Activated CD4-positive, alpha-beta T cell treated with anti-CD3 and anti-CD28 coated beads, Interleukin-2, amount 50 U/mL, for 16 hours (primary cell): ENCODE data around the gene RNF220.
"Not testable (repeated sequence)": the region's sequence is repeated elsewhere in the genome, so short reads cannot be mapped to it uniquely, and the experiment has no call there.

ENCODE experiments used
- DNase-seq: peaks from one replicate; pipeline ENCODE4 v3.0.0-alpha.2; 2020

The RNF220 gene

DNA sequence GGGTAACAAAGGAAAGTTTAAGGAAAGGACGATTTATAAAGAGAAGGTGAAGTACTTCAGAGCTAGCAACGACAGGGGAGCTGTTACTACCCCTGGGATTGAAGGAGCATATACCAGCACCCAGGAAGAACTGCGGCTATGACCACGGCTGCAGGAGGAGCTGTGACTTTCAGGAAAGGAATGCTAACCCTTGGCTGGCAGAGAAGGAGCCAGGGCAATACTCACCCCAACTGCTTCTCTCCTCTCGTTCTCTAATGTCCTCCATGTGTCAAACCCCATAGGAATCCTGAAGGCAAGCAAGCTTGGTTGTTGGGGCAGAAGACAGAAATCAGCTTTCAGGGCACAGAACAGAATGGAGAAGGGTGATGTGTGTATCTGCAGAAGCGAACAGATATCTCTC, 148.7 kb downstream of the RNF220 start:
- DNase-seq = no peak

DNA sequence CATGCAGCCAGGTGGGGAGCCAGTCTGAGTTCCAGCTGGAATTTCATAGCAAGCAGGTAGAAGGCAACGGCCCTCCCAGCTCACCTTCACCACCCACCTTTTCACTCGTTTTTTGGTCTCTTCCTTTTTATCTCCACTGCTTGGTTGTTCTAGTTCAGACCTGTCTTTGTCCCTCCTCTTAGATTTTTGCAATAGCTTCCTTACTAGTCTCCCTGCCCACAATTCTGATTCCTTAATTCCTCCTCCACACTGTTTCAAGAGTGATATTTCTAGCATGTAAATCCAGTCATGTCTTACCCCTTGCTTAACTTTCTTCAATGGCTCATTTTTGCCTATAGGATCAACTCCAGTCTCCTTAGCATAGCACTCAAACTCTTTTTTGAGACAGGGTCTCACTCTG, 149.7 kb downstream of the RNF220 start:
- DNase-seq = no peak

DNA sequence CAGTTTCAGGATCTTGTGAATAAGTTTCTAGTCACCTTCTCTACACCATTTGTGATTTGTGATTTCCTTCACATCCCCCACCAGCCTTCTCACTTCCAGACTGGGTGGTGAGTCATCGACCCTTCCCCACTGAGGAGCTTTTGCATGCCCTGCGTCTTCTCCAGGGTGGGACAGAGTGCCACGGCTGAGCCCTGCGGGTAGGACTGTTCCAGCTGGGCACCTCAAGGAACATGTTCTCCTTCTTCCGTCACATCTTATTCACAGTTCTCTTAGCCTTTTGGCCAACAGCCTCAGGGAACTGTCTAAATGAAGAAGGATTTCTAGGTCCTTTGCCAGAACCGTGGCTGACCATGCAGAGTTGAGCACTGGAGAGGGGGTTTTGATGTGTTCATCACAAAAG, 152.7 kb downstream of the RNF220 start:
- DNase-seq = no peak

DNA sequence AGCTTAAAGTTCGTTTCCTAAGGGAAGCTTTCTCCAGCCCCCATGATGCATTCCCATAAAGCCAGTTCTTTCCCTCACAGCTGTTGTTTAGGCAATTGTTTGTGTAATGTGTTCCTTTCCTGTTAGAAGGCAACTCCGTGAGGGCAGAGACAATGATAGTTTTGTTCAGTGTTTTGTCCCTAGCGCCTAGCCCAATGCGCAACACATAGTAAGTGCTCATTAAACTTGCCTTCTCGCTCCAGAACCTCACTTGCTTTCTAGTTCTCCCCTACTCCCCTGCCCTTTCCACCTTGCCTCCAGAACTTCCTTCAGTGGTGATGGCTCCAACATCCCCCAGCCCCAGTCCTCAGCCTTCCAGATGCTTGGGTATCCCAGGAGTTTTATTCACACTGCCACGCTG, 153.8 kb downstream of the RNF220 start:
- DNase-seq = no peak

DNA sequence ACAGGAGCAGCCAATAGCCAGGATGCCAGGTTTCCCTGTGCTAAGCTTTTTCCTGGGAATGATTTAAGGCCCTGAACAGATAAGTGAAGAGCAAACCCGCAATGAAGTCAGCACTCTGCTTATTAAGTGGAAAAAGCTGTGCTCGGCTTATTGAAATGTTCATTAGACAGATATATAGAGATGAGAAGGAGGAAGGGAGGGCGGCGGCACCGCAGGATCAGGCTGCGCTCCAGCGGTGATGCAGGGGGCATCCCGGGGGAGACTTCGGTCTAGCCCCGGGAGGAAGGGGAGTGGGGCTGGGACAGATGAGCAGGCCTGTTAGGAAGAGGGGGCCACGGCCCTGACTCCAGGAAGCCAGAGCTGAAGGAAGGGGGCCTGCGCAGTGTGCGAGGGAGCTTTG, 154.3 kb downstream of the RNF220 start:
- DNase-seq = no peak

DNA sequence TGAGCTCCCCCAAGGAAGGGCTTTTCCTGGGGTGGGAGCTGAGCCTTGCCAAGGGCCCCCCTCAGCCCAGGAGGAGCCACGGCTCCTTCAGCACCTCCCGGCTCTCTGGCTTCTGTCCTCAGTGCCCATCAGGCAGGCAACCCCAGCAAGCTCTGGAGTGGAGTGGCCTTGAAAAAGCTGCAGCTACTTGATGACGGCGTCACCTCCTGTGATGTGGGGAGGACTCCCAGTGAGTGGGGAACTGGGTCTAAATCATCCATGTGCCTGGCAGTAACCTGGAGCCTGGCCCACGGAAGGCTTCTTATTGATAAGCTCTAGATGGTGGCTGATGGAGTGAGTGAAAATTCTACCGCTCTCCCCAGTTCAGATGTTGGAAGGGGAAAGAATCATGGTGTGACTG, 154.9 kb downstream of the RNF220 start:
- no peak for DNase-seq

DNA sequence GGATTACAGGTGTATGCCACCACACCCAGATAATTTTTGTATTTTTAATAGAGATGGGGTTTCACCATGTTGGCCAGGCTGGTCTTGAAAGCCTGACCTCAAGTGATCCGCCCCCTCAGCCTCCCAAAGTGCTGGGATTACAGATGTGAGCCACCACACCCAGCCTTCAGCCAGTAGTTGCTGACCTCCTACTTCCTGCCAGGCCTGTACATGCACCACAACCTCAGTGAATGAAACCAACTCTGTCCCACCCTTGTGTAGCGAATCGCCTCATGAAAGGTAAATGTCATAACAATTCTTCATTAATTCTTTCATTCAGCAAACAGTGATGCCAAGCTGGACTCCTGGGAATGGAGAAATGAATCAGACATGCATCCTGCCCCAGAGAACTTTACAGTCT, 155.6 kb downstream of the RNF220 start:
- DNase-seq = not testable (repeated sequence)

DNA sequence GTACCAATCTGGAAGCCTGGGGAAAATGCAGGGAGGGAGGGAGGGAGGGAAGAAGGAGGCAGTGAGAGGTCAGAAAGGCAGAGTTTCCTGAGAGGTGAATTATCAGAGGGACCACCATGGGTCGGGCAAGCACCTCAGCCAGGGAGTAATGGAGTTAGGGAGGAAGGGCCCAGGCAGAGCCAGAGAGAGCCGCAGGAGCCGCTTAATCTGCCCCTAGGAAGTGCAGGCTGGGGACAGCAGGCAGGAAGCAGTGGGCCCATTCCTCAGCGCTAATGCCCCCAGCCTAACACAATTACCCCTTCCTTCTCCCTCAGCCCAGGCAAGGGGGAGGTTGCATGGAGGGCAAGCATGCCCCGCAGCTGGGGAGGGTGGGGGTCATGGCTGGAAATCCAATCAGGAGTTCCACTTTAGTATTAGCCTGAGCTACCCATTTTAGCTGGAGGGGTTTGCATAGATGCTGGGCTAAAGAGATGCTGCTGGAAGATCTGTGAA, 160.2 kb downstream of the RNF220 start:
- no peak for DNase-seq

DNA sequence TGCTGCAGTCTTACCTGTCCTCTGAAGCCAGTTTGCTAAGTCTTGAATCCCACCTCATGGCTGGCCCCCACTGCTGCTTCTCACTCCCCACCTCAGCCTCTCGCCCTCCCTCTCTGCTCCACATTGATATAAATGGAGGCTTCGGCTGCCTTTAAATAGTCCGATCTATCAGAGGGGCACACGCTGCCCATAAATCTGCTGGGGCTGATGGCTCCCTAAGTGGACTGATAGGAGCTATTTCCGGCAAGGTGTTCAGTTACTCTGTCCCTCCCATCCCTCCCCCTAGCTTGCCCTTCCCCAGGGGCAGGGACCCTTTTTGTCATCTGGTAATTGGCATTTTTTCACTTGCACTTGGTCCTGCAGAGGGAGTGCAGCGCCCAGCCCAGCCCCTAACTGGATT, 160.8 kb downstream of the RNF220 start:
- no peak for DNase-seq

DNA sequence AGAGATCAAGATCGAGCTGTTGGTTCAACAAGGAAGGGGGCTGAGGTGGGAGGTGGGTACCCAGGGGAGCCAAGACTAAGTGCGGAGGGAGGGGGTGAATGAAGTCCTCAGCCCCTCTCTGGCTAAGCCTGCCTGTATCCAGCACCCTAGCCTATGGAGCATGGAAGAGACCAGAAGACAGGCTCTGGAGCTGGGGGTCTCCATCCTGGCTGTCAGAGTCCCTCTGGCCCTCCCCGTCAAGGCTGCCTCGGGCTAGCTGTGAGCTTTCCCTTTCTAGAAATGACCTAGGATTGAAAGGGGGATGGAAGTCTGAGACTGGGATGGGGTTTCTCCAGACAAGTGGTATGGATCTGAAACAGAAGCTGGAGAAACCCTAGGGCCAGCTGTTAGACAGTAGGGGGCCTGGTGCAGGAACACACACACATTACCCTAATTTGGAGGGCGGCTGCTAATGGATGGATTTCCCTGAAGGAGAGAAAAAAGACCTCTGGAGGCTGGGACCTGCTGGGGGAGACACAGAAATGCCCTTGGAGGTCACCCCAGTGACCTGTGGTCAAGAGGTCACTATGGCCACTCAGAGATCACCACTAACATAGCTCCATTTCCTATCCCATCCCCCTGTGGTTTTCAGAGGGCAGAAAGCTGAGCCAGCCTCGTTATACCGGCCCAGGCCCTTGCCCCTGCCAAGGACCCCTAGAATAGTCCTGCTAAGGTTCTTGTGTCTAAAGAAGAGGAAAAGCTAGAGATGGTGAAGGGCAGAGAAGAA, 161.4 kb downstream of the RNF220 start:
- no peak for DNase-seq

DNA sequence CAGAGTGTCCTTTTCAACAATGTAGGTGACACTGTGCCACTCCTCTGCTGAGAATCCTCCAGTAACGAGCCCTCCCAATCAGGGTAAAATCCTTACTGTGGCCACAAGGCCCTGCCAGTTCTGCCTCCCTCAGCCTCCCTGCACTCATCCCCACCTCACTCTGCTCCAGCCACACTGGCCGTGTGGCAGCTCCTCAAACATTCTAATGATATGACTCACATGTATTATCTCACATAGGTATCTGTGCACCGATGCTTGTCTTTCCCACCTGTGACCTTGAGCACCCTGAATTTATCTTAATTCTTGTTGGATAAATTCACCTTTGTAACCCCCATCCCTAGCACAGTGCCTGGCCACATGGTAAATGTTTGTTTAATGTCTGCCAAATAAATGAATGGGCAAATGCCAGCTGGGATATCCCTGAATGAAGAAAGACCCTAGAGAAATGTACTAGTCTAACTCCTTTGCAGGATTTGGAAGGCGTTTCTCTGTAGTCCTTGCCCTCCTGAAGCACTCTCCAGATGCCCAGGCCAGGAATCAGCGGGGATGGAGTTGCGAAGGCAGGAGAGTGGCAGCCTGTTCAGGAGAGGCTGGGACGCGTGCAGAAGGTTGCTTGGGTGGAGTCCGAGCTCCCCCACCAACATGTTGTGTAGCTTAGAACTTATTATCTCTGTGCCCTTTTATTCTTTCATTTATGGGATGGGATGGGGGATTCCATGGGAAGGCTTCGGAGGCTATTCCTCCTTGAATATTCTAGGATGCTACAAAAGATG, 163.3 kb downstream of the RNF220 start:
- DNase-seq = no peak

DNA sequence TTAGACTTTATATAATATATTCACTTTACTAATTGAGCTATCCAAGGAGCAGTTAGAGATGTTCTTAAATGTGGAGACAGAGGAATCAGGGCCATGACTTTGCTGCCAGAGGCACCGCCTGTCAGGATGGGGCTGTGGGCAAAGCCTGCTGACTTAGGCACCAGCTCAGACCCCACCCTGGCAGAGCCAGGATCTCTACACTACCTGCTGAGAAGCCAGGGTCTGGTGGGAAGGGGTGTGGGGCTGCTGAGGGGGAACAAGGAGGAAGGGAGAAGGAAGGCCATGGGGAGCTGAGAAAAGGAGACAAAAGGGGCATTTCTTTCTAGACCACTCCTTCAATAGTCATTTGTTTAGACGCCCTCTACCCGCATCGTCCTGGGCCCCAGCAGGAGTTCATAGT, 164.4 kb downstream of the RNF220 start:
- DNase-seq = no peak

DNA sequence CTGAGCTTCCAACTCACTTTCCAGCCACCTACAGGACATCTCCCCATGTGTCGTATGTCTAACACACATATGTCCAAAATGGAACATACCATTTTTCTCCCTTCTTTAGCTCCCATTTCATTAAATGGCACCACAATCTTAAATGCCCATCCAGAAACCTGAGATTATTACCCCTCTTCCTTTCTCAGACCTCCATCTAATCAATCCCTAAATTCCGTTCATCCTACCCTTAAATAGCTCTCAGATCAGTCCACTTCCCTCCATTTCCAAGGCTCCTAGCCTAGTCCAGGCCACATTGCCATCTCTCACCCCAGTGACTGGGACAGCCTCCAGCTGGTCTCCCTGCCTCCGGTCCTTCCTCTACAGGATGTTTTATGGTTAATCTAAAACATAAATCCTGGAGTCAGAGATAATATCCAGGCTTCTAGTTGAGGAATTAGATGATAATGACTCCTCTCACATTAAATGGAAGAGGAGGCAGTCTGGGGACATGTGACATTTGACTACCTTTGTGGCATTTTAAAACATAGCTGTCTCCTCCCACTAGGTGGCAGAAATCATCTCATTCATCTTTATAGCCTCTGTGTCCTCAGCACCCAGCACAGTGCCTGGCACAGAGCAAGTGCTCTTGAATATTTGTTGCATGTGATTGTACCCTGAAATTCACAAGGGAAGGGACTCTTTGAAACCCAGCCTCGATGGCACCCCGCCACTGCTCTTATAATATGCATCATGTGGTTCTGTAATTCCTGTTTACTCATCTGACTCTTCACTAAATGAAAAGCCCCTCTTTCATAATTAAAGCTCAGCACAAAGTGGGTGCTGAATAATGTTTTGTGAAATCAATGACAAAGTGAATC, 166.9 kb downstream of the RNF220 start:
- DNase-seq = peak; percentile 50

DNA sequence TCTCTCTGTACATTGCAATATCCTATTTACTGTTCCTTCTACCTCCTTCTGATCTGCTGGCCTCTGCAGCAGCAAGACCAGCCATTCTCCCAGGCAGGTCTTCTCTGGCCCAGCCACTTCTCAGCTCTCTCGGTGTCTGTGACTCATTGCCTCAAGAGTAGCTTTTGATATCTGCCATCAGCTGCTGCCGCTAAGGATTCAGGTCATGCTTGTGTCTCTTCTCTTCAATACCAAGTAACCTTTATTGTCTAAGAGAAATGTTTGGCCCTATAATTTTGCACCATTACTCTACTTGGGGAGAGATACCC, 167.5 kb downstream of the RNF220 start:
- DNase-seq = no peak

DNA sequence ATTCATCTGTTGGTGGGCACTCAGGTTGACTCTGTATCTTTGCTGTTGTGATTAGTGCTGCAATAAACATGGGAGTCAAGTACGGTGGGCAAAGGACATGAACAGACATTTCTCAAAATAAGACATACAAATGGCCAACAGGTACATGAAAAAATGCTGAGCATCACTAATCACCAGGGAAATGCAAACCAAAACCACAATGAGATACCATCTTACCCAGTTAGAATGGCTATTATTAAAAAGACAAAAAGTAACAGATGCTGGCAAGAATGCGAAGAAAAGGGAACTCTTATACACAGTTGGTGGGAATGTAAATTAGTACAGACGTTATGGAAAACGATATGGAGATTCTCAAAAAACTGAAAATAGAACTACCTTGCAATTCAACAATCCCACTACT, 170.3 kb downstream of the RNF220 start:
- no peak for DNase-seq

DNA sequence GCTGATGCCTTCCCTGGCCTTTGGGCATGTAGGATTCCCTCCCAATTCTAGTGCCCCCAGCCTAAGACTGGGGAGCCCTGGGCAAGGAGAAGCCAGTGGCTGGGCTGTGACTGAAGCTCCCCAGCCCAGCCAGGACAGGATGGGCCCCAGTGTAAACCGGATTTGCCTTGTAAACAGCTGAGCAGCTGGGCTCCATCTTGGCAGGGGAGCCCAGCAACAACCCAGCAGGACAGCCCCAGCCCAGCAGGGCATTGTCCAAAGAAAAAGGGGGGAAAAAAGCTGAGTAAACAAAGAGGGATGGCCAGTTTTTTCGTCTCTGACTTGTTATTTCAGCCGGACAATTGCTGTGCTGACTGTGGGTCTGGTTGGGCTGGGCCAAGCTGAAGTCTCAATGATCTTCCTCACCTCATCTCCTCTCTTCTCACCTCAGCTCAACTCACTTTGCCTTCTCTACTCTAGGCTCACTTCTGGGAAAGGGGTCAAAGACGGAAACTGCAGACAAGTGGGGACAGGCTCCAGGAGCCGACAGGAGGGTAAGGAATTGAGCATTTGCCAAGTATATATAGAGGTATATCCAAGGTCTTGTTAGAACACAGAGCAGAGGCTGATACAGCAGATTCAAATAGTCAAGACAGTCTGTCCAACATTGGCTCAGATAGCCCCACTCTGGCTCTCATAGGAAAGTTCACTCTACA, 171.5 kb downstream of the RNF220 start:
- DNase-seq = no peak

DNA sequence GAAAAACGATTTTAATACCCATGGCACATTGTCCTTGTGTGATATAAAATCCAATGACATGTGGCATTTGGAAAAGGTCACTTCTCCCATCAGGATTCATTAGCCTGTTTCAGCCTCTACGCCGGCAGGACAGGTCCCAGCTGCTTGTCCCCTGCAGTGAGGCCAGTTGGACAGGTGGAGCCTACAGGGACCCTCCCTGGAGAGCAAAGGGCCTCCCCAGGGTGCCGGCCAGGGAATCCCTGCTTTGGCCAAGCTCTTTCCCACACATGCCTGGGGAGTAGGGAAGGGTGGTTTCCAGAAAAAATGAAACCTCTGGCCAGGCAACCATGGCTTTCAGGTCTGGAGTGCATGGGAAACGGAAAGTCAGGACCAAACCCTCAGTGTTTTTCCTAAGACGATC, 176.2 kb downstream of the RNF220 start:
- no peak for DNase-seq

DNA sequence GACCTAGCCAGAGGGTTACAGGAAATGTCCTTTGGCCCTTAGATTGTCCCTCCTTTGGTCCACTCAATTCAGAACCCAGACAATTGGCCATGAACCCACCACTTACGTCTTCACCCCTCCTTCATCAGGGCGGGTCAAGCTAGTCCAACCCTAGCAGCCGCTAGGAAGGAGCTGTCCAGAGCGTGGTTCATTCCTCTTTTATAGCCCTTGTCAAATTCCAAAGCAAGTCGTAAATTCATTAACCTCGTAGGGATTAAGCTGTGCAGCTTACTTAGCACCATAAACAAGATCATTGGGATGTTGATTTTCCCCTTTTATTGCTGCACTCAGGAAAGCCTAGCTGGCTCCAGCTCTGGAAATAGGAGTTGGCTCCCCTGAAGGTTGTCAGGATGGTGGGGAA, 179.1 kb downstream of the RNF220 start:
- no peak for DNase-seq

DNA sequence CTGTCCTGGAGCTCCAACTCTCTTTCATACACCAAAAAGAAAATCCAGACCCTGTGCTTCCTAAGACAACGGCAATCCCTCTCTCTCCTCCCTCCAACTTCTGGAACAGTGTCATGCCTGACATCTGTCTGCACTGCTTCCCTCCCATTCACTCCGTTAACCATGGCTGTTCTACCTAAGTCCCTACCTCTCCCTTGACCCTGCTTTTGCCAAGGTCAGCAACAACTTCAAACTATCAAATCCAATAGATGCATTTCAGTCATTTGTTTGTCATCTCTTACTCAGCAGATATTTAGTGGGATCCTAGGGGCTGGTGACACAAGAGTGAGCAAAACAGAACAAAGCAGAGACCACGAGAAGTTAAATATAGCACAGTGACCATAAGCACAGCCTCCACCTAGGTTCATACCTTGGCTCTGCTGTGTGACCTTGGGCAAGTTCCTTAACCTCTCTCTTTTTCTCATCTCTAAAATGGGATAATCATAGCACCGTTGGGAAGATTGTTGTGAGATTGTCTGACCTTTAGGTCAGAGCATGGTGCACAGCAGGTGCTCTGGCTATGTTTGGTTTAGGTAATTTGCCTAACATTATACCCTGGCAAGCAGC, 180.4 kb downstream of the RNF220 start:
- DNase-seq = no peak

DNA sequence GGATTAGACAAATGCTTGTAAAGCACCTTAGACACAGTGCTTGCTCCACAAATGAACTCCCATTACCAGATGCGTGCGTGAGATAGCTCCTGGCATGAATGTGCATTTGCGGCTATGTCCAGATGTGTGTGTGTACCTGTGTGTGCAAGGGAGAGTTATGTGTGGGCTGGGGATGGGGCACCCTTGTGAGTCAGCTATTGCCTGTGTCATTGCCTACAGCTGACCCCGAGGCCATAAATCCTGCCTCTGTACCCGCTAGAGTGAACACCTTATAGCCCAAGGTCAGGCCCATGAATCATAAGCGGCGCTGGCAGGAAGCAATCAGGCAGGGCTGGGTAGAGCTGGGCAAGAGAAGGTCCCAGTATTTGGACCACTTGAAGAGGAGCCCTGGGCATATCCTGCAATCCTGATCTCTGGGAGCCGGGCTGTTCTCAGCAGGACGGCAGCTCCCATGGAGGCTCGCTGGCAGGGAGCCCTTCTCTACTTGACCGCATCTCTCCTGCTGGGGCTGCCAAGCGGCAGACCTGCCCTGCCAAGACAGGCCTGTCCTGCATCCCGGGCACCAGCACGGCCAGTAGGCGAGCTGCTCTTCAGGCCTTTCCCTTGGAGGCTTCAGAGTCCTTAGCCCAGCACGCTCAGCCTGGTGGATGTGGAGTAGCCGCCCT, 182.9 kb downstream of the RNF220 start:
- DNase-seq = no peak

DNA sequence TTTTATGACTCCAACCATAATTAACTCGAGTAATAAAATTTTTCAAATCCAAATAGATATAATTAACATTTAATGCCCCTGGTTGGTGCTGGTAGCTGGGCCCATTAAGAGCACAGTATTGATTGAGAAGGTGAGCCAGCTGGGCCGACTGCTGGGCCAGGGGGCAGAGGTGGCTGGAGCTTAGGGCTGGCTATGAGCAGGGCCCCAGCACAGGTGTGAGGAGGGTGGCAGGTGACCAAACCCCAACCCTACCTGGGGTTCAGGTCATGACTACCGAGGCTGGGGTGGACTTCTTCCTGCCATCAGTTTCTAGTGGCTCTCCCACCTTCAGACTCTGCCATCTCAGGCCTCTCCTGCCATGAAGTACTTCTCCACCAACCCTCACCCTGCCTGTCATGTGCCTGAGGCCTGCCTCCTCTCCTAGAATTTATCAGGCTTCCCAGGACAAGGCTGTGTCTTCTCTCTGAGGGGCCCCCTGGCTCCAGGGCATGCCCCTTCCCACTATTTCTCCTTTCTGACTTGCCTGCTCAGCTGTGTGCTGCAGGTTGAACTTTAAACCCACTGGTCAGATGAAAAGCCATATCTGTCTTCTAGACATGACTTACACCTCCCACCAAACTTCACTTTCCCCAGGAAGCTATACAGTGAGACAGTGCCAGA, 183.6 kb downstream of the RNF220 start:
- DNase-seq = no peak
